Prostate gland (tissue), 2 donors: Measurements from ENCODE around the gene ZBED1.

Experiments
- POLR2AphosphoS5 ChIP-seq: sonication (generic); formaldehyde crosslinking; IDR thresholded peaks from one replicate; pipeline ENCODE4 v1.6.1; 2017; ENCODE audit warnings: antibody characterized with exemption
- TF ChIP-seq, protein P1 (sequence below), 4 experiments: fragments of 200-600 bp in 2 of 4; fragments of 450-650 bp in 2 of 4; sonication (generic) in 2 of 4; IDR thresholded peaks; 1 replicate in 3 of 4; 2 replicates in 1 of 4; pipeline ENCODE4 v1.5.1; 2016 to 2019; ENCODE audit warnings: antibody characterized with exemption in 4 of 4, mild to moderate bottlenecking in 2 of 4, moderate library complexity in 2 of 4

DNA sequence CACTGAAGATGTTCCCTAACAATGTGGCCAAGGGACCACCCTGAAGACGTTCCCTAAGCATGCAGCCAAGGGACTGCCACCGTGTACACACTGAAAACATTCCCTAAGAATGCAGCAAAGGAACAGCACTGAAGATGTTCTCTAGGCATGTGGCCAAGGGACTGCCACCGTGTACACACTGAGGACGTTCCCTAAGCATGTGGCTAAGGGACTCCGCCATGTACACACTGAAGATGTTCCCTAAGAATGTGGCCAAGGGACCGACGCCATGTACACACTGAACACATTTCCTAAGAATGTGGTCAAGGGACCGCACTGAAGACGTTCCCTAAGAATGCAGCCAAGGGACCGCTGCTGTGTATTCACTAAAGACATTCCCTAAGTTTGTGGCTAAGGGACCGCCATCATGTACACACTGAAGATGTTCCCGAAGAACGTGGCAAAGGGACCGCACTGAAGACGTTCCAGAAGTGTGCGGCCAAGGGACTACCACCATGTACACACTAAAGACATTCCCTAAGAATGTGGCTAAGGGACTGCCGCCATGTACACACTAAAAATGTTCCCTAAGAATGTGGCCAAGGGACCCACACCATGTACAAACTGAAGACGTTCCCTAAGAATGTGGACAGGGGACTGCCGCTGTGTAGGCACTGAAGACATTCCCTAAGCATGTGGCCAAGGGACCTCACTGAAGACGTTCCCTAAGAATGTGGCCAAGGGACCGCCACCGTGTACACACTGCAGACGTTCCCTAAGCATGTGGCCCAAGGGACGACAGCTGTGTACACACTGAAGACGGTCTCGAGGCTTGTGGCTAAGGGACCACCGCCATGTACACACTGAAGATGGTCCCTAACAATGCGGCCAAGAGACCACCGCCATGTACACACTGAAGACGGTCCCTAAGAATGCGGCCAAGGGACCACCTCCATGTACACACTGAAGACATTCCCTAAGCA, 54.8 kb downstream of the ZBED1 start:
- TF ChIP-seq, protein P1, sequence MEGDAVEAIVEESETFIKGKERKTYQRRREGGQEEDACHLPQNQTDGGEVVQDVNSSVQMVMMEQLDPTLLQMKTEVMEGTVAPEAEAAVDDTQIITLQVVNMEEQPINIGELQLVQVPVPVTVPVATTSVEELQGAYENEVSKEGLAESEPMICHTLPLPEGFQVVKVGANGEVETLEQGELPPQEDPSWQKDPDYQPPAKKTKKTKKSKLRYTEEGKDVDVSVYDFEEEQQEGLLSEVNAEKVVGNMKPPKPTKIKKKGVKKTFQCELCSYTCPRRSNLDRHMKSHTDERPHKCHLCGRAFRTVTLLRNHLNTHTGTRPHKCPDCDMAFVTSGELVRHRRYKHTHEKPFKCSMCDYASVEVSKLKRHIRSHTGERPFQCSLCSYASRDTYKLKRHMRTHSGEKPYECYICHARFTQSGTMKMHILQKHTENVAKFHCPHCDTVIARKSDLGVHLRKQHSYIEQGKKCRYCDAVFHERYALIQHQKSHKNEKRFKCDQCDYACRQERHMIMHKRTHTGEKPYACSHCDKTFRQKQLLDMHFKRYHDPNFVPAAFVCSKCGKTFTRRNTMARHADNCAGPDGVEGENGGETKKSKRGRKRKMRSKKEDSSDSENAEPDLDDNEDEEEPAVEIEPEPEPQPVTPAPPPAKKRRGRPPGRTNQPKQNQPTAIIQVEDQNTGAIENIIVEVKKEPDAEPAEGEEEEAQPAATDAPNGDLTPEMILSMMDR (IDR thresholded peaks at IDR 0.05), result no peak
- no peak for TF ChIP-seq POLR2AphosphoS5
